Glutamatergic neuron (in vitro differentiated cells): ENCODE results near the gene EVX2. TPM values are rescaled to one million over a fixed set of nuclear protein-coding genes. Genes with fewer than 3 reads are reported as not detected.

ENCODE experiments used
- DNase-seq: peaks from one replicate; pipeline ENCODE4 v3.0.0; 2022
- H3K27ac Mint-ChIP-seq: one replicate; pipeline ENCODE4 v1.8.0; 2020; ENCODE audit warnings: mild to moderate bottlenecking, mixed read lengths, inconsistent platforms; ENCODE audit not compliant: unreplicated experiment
- H3K27me3 Mint-ChIP-seq: one replicate; pipeline ENCODE4 v1.8.0; 2020; ENCODE audit warnings: mild to moderate bottlenecking, moderate library complexity, mixed read lengths, inconsistent platforms; ENCODE audit not compliant: unreplicated experiment
- H3K36me3 Mint-ChIP-seq: one replicate; pipeline ENCODE4 v1.8.0; 2020; ENCODE audit warnings: mild to moderate bottlenecking, mixed read lengths, inconsistent platforms; ENCODE audit not compliant: unreplicated experiment
- H3K4me1 Mint-ChIP-seq: one replicate; pipeline ENCODE4 v1.8.0; 2020; ENCODE audit warnings: mild to moderate bottlenecking, low read depth, mixed read lengths, inconsistent platforms; ENCODE audit not compliant: unreplicated experiment
- H3K4me3 Mint-ChIP-seq: one replicate; pipeline ENCODE4 v1.8.0; 2020; ENCODE audit warnings: mild to moderate bottlenecking, mixed read lengths, inconsistent platforms; ENCODE audit not compliant: unreplicated experiment
- H3K9me3 Mint-ChIP-seq: one replicate; pipeline ENCODE4 v1.8.0; 2020; ENCODE audit warnings: mild to moderate bottlenecking, moderate library complexity, mixed read lengths, inconsistent platforms; ENCODE audit not compliant: unreplicated experiment
- CTCF ChIP-seq: fragments of 200-600 bp; sonication (generic); IDR thresholded peaks from one replicate; pipeline ENCODE4 v1.5.0; 2021; ENCODE audit not compliant: partially characterized antibody, unreplicated experiment
- total RNA-seq: library from RNA; stranded (reverse); fragmentation: NEBNext Ultra II Directional; extraction: Animal tissue kit (Norgen Biotek cat#: 25700); gene quantifications from one replicate; pipeline ENCODE4 v1.2.1, GENCODE V29; 2021; ENCODE audit not compliant: unreplicated experiment

The EVX2 gene
- total RNA-seq, 1 donor from 2014 or later = 0.76 TPM

GRCh38 chr2:176094349-176094748, 10.6 kb upstream of the EVX2 start:
- Mint-ChIP-seq H3K9me3 (peaks cover 28% of the 10 kb centered on the region), H3K4me3 (no peak overlapping the region), H3K36me3 (peaks cover 4% of the 10 kb centered on the region), H3K27ac (no peak overlapping the region), H3K4me1 (peaks cover 11% of the 10 kb centered on the region), H3K27me3 (peaks cover 51% of the 10 kb centered on the region)
- no peak for DNase-seq
- no peak for TF ChIP-seq CTCF

GRCh38 chr2:176093898-176094249, 10.1 kb upstream of the EVX2 start:
- H3K4me1 Mint-ChIP-seq = peaks cover 11% of the 10 kb centered on the region
- no peak overlapping the region for H3K27ac Mint-ChIP-seq
- TF ChIP-seq CTCF = no peak
- peaks cover 28% of the 10 kb centered on the region for H3K9me3 Mint-ChIP-seq
- peaks cover 4% of the 10 kb centered on the region for H3K36me3 Mint-ChIP-seq
- peak overlapping the region; percentile 36 for H3K4me3 Mint-ChIP-seq
- peaks cover 51% of the 10 kb centered on the region for H3K27me3 Mint-ChIP-seq
- DNase-seq = no peak

- peak; percentile 53 for DNase-seq
- H3K27me3 Mint-ChIP-seq = peaks cover 51% of the 10 kb centered on the region
- peaks cover 4% of the 10 kb centered on the region for H3K36me3 Mint-ChIP-seq
- no peak overlapping the region for H3K27ac Mint-ChIP-seq
- H3K9me3 Mint-ChIP-seq = peaks cover 29% of the 10 kb centered on the region
- peak; percentile 6 for TF ChIP-seq CTCF
- H3K4me1 Mint-ChIP-seq = peaks cover 11% of the 10 kb centered on the region
- peak overlapping the region; percentile 36 for H3K4me3 Mint-ChIP-seq
Measured at GRCh38 chr2:176093145-176093897, 9.6 kb upstream of the EVX2 start.

- Mint-ChIP-seq H3K9me3 (peaks cover 24% of the 10 kb centered on the region), H3K36me3 (peaks cover 4% of the 10 kb centered on the region), H3K27me3 (peaks cover 47% of the 10 kb centered on the region), H3K4me3 (peak within 1 kb of the TSS; percentile 63), H3K4me1 (peaks cover 7% of the 10 kb centered on the region), H3K27ac (no peak within 1 kb of the TSS)
- DNase-seq = peak; percentile 63
- no peak for TF ChIP-seq CTCF
Measured at GRCh38 chr2:176092270-176093144, 8.7 kb upstream of the EVX2 start, which contains the start of gene HOXD13. TSS of gene HOXD13 (plus strand) at chr2:176092721. CDS start at chr2:176092891, 170 bp downstream.
